ENCODE data around the gene CTRB2. TPM values are rescaled to one million over a fixed set of nuclear protein-coding genes. Genes with fewer than 3 reads are reported as not detected.
"Not testable (repeated sequence)": the region's sequence is repeated elsewhere in the genome, so short reads cannot be mapped to it uniquely, and the experiment has no call there.

The CTRB2 gene
- total and polyA plus RNA-seq, 4 donors: 0.09 to 0.33 TPM; not detected in 2

DNA sequence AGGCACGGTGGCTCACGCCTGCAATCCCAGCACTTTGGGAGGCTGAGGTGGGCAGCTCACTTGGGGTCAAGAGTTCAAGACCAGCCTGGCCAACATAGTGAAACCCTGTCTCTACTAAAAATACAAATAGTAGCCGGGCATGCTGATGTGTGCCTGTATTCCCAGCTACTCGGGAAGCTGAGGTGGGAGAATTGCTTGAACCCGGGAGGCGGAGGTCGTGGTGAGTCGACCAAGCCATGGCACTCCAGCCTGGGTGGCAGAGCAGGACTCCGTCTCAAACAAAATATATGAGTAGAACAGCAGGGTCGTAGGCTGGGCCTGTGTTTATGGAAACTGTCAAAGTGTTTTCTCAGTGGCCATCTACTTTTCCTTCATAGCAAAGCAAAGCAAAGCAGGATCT, 4.3 kb upstream of the CTRB2 start:
- H3K4me3 ChIP-seq (ENCODE audit: low read depth in 1 of 3, low read length in 3 of 3); H3K36me3 ChIP-seq (ENCODE audit: control insufficient read depth in 4 of 4, insufficient read depth in 3 of 4, low read depth in 1 of 4, low read length in 3 of 4); H3K27me3 ChIP-seq (ENCODE audit: control insufficient read depth in 4 of 4, insufficient read depth in 4 of 4, low read length in 3 of 4); H3K4me1 ChIP-seq (ENCODE audit: control insufficient read depth in 4 of 4, insufficient read depth in 4 of 4, low read length in 3 of 4); H3K9me3 ChIP-seq (ENCODE audit: control insufficient read depth in 4 of 4, low read length in 3 of 4); H3K27ac ChIP-seq (ENCODE audit: low read depth in 1 of 2, low read length in 2 of 2); DNase-seq (ENCODE audit: low spot score); H3K9ac ChIP-seq (ENCODE audit: low read depth in 1 of 2, low read length in 2 of 2): not testable (repeated sequence)
- WGBS: 89% methylated on average over 10 of the region's 10 CpGs

DNA sequence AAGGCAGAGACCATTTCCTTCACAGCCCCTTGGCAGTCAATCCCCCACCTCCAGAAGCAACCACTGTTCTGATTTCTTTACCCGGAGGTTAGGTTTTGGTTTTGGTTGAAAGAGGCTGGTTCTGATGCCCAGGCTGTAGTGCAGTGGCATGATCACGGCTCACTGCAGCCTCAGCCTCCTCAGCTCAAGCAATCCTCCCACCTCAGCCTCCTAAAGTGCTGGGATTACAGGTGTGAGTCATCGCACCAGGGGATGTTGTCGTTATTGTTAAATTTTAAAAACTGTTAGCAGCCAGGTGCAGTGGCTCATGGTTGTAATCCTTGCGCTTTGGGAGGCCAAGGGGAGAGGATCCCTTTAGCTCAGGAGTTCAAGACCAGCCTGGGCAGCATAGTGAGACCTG, 3.0 kb upstream of the CTRB2 start:
- DNase-seq (ENCODE audit: low spot score): no peak
- Histone ChIP-seq H3K36me3 (ENCODE audit: control insufficient read depth in 4 of 4, insufficient read depth in 3 of 4, low read depth in 1 of 4, low read length in 3 of 4) (no peaks in the 10 kb centered on the region), H3K27ac (ENCODE audit: low read depth in 1 of 2, low read length in 2 of 2) (no peak overlapping the region), H3K27me3 (ENCODE audit: control insufficient read depth in 4 of 4, insufficient read depth in 4 of 4, low read length in 3 of 4) (no peaks in the 10 kb centered on the region), H3K9me3 (ENCODE audit: control insufficient read depth in 4 of 4, low read length in 3 of 4) (no peaks in the 10 kb centered on the region), H3K4me3 (ENCODE audit: low read depth in 1 of 3, low read length in 3 of 3) (no peak overlapping the region), H3K9ac (ENCODE audit: low read depth in 1 of 2, low read length in 2 of 2) (no peak overlapping the region), H3K4me1 (ENCODE audit: control insufficient read depth in 4 of 4, insufficient read depth in 4 of 4, low read length in 3 of 4) (no peaks in the 10 kb centered on the region)
- 92% methylated on average over 5 of the region's 5 CpGs for WGBS
- TF ChIP-seq, protein P1, sequence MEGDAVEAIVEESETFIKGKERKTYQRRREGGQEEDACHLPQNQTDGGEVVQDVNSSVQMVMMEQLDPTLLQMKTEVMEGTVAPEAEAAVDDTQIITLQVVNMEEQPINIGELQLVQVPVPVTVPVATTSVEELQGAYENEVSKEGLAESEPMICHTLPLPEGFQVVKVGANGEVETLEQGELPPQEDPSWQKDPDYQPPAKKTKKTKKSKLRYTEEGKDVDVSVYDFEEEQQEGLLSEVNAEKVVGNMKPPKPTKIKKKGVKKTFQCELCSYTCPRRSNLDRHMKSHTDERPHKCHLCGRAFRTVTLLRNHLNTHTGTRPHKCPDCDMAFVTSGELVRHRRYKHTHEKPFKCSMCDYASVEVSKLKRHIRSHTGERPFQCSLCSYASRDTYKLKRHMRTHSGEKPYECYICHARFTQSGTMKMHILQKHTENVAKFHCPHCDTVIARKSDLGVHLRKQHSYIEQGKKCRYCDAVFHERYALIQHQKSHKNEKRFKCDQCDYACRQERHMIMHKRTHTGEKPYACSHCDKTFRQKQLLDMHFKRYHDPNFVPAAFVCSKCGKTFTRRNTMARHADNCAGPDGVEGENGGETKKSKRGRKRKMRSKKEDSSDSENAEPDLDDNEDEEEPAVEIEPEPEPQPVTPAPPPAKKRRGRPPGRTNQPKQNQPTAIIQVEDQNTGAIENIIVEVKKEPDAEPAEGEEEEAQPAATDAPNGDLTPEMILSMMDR (IDR thresholded peaks at IDR 0.05; ENCODE audit: low read depth, low read length, missing input control): no peak
- TF ChIP-seq, protein P2, sequence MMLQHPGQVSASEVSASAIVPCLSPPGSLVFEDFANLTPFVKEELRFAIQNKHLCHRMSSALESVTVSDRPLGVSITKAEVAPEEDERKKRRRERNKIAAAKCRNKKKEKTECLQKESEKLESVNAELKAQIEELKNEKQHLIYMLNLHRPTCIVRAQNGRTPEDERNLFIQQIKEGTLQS (IDR thresholded peaks at IDR 0.05): no peak
- TF ChIP-seq FOXA1 (IDR thresholded peaks at IDR 0.05) (no peak), GABPA (IDR thresholded peaks at IDR 0.05 in 1 of 2, conservative IDR thresholded peaks at IDR 0.05 in 1 of 2) (no peak), JUND (IDR thresholded peaks at IDR 0.05) (no peak)

DNA sequence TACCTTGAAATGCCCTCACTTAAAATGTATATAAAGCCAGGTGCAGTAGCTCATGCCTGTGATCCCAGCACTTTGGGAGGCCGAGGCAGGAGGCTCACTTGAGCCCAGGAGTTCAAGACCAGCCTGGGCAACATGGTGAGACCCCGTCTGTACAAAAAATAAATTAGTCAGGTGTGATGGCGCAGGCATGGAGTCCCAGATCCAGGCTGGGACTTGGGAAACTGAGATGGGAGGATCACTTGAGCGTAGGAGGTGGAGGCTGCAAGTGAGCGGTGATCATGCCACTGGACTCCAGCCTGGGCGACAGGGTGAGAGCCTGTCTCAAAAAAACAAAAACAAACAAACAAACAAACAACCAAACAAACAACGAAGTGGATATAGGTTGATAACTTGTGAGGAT, 2.6 kb upstream of the CTRB2 start:
- not testable (repeated sequence) for DNase-seq (ENCODE audit: low spot score); H3K9ac ChIP-seq (ENCODE audit: low read depth in 1 of 2, low read length in 2 of 2); H3K4me3 ChIP-seq (ENCODE audit: low read depth in 1 of 3, low read length in 3 of 3); H3K9me3 ChIP-seq (ENCODE audit: control insufficient read depth in 4 of 4, low read length in 3 of 4); H3K27ac ChIP-seq (ENCODE audit: low read depth in 1 of 2, low read length in 2 of 2); H3K27me3 ChIP-seq (ENCODE audit: control insufficient read depth in 4 of 4, insufficient read depth in 4 of 4, low read length in 3 of 4); H3K4me1 ChIP-seq (ENCODE audit: control insufficient read depth in 4 of 4, insufficient read depth in 4 of 4, low read length in 3 of 4); H3K36me3 ChIP-seq (ENCODE audit: control insufficient read depth in 4 of 4, insufficient read depth in 3 of 4, low read depth in 1 of 4, low read length in 3 of 4)
- 90% methylated on average over 7 of the region's 7 CpGs for WGBS

DNA sequence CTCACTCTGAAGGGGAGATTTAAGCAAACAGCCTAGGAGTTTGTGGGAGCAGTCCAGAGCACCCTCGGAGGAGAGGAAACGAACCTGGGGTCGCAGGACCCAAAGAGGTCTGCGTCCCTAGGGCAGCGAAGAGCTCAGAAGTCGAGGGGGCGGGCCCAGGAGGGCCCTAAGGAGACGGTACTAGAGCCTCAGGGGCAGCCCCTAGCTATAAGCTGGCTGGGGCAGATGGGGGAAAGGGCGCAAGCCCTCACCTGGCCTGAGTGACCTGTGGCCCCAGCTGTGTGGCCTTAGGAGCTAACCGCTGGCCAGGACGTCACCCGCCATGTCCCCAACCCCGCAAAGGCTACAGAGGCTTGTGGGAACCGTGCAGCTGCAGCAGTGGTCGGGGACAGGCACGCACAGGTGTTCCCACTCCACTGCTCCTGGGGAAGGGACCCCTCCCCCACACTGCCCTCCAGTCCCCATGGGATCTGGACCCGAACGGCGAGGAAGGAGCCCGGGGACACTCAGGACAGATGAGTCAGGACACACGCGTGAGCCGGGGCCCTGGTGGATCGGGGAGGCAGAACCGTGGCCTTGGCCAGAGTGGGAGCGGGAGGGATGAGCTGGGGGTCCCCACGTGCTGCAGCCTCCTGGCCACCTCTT, 2.0 kb upstream of the CTRB2 start:
- TF ChIP-seq GABPA (IDR thresholded peaks at IDR 0.05 in 1 of 2, conservative IDR thresholded peaks at IDR 0.05 in 1 of 2) (no peak), RAD21 (IDR thresholded peaks at IDR 0.05) (no peak), JUND (IDR thresholded peaks at IDR 0.05) (no peak), FOXA1 (IDR thresholded peaks at IDR 0.05) (no peak), HNF4A (conservative IDR thresholded peaks at IDR 0.05) (no peak), EGR1 (IDR thresholded peaks at IDR 0.05; ENCODE audit: low read depth in 2 of 2) (no peak), RXRA (IDR thresholded peaks at IDR 0.05) (no peak), SP1 (IDR thresholded peaks at IDR 0.05) (no peak), TAF1 (conservative IDR thresholded peaks at IDR 0.05) (no peak)
- TF ChIP-seq, protein P1 (IDR thresholded peaks at IDR 0.05; ENCODE audit: low read depth, low read length, missing input control): no peak
- TF ChIP-seq, protein P3, sequence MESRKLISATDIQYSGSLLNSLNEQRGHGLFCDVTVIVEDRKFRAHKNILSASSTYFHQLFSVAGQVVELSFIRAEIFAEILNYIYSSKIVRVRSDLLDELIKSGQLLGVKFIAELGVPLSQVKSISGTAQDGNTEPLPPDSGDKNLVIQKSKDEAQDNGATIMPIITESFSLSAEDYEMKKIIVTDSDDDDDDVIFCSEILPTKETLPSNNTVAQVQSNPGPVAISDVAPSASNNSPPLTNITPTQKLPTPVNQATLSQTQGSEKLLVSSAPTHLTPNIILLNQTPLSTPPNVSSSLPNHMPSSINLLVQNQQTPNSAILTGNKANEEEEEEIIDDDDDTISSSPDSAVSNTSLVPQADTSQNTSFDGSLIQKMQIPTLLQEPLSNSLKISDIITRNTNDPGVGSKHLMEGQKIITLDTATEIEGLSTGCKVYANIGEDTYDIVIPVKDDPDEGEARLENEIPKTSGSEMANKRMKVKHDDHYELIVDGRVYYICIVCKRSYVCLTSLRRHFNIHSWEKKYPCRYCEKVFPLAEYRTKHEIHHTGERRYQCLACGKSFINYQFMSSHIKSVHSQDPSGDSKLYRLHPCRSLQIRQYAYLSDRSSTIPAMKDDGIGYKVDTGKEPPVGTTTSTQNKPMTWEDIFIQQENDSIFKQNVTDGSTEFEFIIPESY (IDR thresholded peaks at IDR 0.05): no peak
- TF ChIP-seq, protein P2 (IDR thresholded peaks at IDR 0.05): no peak
- TF ChIP-seq, protein P4, sequence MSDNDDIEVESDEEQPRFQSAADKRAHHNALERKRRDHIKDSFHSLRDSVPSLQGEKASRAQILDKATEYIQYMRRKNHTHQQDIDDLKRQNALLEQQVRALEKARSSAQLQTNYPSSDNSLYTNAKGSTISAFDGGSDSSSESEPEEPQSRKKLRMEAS (IDR thresholded peaks at IDR 0.05): no peak
- H3K9ac ChIP-seq (ENCODE audit: low read depth in 1 of 2, low read length in 2 of 2): no peak overlapping the region
- no peaks in the 10 kb centered on the region for H3K9me3 ChIP-seq (ENCODE audit: control insufficient read depth in 4 of 4, low read length in 3 of 4)
- no peak overlapping the region for H3K27ac ChIP-seq (ENCODE audit: low read depth in 1 of 2, low read length in 2 of 2)
- no peaks in the 10 kb centered on the region for H3K36me3 ChIP-seq (ENCODE audit: control insufficient read depth in 4 of 4, insufficient read depth in 3 of 4, low read depth in 1 of 4, low read length in 3 of 4)
- no peak overlapping the region for H3K4me3 ChIP-seq (ENCODE audit: low read depth in 1 of 3, low read length in 3 of 3)
- no peaks in the 10 kb centered on the region for H3K27me3 ChIP-seq (ENCODE audit: control insufficient read depth in 4 of 4, insufficient read depth in 4 of 4, low read length in 3 of 4)
- no peak for DNase-seq (ENCODE audit: low spot score)
- H3K4me1 ChIP-seq (ENCODE audit: control insufficient read depth in 4 of 4, insufficient read depth in 4 of 4, low read length in 3 of 4): no peaks in the 10 kb centered on the region
- WGBS: 92% methylated on average over 27 of the region's 27 CpGs

Data from liver (tissue), 9 donors.